HepG2 (cell line): Measurements from ENCODE around the gene ACP2. TPM values are rescaled to one million over a fixed set of nuclear protein-coding genes. Genes with fewer than 3 reads are reported as not detected.

Source experiments
- AKAP8 ChIP-seq: sonication (generic); formaldehyde crosslinking; IDR thresholded peaks from 2 replicates; pipeline ENCODE4 v1.5.1; 2020; ENCODE audit warnings: mild to moderate bottlenecking, missing genetic modification reagents
- CSRNP1 ChIP-seq: sonication (generic); formaldehyde crosslinking; IDR thresholded peaks from 2 replicates; pipeline ENCODE4 v1.8.1; 2023; ENCODE audit warnings: mild to moderate bottlenecking, missing genetic modification reagents
- ETS1 ChIP-seq: sonication (generic); formaldehyde crosslinking; IDR thresholded peaks from 2 replicates; pipeline ENCODE4 v1.4.0; 2020; ENCODE audit warnings: missing genetic modification reagents
- GZF1 ChIP-seq: sonication (generic); formaldehyde crosslinking; IDR thresholded peaks from 2 replicates; pipeline ENCODE4 v1.5.1; 2020; ENCODE audit warnings: mild to moderate bottlenecking, missing genetic modification reagents
- NFKBIZ ChIP-seq: IDR thresholded peaks from 2 replicates; pipeline ENCODE4 v1.6.1; 2018; ENCODE audit warnings: missing genetic modification reagents, missing compliant biosample characterization
- REXO4 ChIP-seq: sonication (generic); formaldehyde crosslinking; IDR thresholded peaks from 2 replicates; pipeline ENCODE4 v1.8.0; 2022; ENCODE audit warnings: missing genetic modification reagents, mild to moderate bottlenecking, borderline replicate concordance
- SIX4 ChIP-seq: sonication (generic); formaldehyde crosslinking; IDR thresholded peaks from 2 replicates; pipeline ENCODE4 v1.4.0; 2020; ENCODE audit warnings: missing genetic modification reagents
- SMAD3 ChIP-seq: sonication (generic); formaldehyde crosslinking; IDR thresholded peaks from 2 replicates; pipeline ENCODE4 v1.4.0; 2020; ENCODE audit warnings: missing genetic modification reagents
- ZBTB40 ChIP-seq, 2 experiments: fragments of 450-650 bp in 1 of 2; sonication (generic) in 1 of 2; formaldehyde crosslinking in 1 of 2; IDR thresholded peaks; 2 replicates each; pipeline versions ENCODE4 v1.6.1 to v1.8.0; 2016 to 2022; ENCODE audit warnings: antibody characterized with exemption in 1 of 2, mild to moderate bottlenecking in 1 of 2, missing genetic modification reagents in 1 of 2
- ZFYVE20 ChIP-seq: sonication (generic); formaldehyde crosslinking; IDR thresholded peaks from 2 replicates; pipeline ENCODE4 v1.8.0; 2023; ENCODE audit warnings: low read depth, mild to moderate bottlenecking, moderate library complexity, missing genetic modification reagents, borderline replicate concordance
- ZNF207 ChIP-seq: fragments of 450-650 bp; IDR thresholded peaks from 2 replicates; pipeline ENCODE4 v1.6.1; 2016; ENCODE audit warnings: antibody characterized with exemption, borderline replicate concordance
- ZNF614 ChIP-seq: IDR thresholded peaks from 2 replicates; pipeline ENCODE4 v1.6.1; 2018; ENCODE audit warnings: missing biosample characterization, missing genetic modification reagents, inconsistent platforms, borderline replicate concordance
- ZNF740 ChIP-seq: sonication (generic); formaldehyde crosslinking; IDR thresholded peaks from 2 replicates; pipeline ENCODE4 v1.4.0; 2020; ENCODE audit warnings: missing genetic modification reagents
- ZNF747 ChIP-seq: sonication (generic); formaldehyde crosslinking; IDR thresholded peaks from 2 replicates; pipeline ENCODE4 v1.8.1; 2023; ENCODE audit warnings: missing genetic modification reagents, mild to moderate bottlenecking, borderline replicate concordance
- ZSCAN29 ChIP-seq: sonication (generic); formaldehyde crosslinking; conservative IDR thresholded peaks from 2 replicates; pipeline ENCODE4 v1.4.0; 2020; ENCODE audit warnings: mild to moderate bottlenecking, missing genetic modification reagents
- ZUFSP ChIP-seq: sonication (generic); formaldehyde crosslinking; IDR thresholded peaks from 2 replicates; pipeline ENCODE4 v1.9.0; 2021; ENCODE audit warnings: missing genetic modification reagents, mild to moderate bottlenecking, borderline replicate concordance
- polyA plus RNA-seq, 8 experiments: library from polyadenylated mRNA; depleted of rRNA in 3 of 8; stranded (reverse) in 7 of 8; unstranded in 1 of 8; fragments of >200 nt; fragmentation: Illumina TruSeq in 4 of 8; extraction: Trizol in 4 of 8; gene quantifications; 2 replicates each; pipeline versions ENCODE4 v1.2.1 to v1.2.3, GENCODE V29; 2011 to 2016; ENCODE audit warnings: low read depth in 4 of 8, missing spikeins in 1 of 8, mixed read lengths in 1 of 8; ENCODE audit not compliant: insufficient read depth in 1 of 8
- total RNA-seq, 5 experiments: library from RNA; depleted of rRNA; stranded (reverse); fragments of >200 nt; fragmentation: Illumina TruSeq; extraction: Trizol; gene quantifications; 2 replicates each; pipeline ENCODE4 v1.2.3, GENCODE V29; 2016; ENCODE audit warnings: low read depth in 1 of 5

The ACP2 gene
- total and polyA plus RNA-seq, 2 of the 13 experiments (the other 11 are each of a cell fraction or from before 2014, with no cell fraction given), result 17.7 to 20.2 TPM

- TF ChIP-seq SMAD3 (0 out of 2 replicates have a peak, but pooled peaks have one; percentile 23), ETS1 (no peak), ZNF740 (CRISPR knock-in tag) (no peak), ZBTB40 (IDR thresholded peaks at IDR 0.05) (no peak), ZBTB40 (CRISPR knock-in tag; IDR thresholded peaks at IDR 0.05) (no peak), GZF1 (no peak), ZNF747 (CRISPR knock-in tag) (no peak), REXO4 (no peak), ZNF614 (CRISPR knock-in tag) (peak; percentile 14; the same call in 1 of the 2 replicates), NFKBIZ (no peak), ZFYVE20 (CRISPR knock-in tag) (no peak), ZSCAN29 (CRISPR knock-in tag) (no peak), AKAP8 (CRISPR knock-in tag) (no peak), ZNF207 (no peak), ZUFSP (no peak), SIX4 (0 out of 2 replicates have a peak, but pooled peaks have one; percentile 35), CSRNP1 (CRISPR knock-in tag) (0 out of 2 replicates have a peak, but pooled peaks have one; percentile 13)
These were observed 5.0 kb upstream of the ACP2 start (continued) for GRCh38 chr11:47253660-47254059.
